ENCODE measurements around the gene SPRED1. TPM values are rescaled to one million over a fixed set of nuclear protein-coding genes. Genes with fewer than 3 reads are reported as not detected.

The SPRED1 gene
- total and polyA plus RNA-seq, 2 experiments from 2014 or later, result 8.2 to 23.2 TPM

DNA sequence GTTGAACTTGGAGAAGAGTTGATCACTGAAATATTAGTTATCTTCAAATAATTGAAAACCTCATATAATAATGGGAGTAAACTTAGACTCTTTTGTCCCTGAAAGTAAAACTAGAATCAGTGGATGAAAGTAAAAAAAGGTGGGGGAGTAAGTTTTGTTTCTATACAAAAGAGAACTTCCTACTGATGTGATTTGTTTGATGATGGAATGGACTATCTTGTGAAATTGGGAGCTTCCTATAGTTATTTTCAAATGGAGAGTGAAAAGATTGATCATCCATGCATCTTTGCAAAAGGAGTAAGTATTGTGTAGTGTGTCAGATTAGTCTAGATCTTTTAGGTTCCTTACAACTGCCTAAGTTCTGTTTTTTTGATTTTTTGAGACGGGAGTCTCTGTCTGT is 28.4 kb downstream of the SPRED1 start:
- peaks cover 33% of the 10 kb centered on the region for H4K20me1 ChIP-seq (ENCODE audit: insufficient read depth, poor library complexity, severe bottlenecking)
- TF ChIP-seq EZH2 (IDR thresholded peaks at IDR 0.05; ENCODE audit: borderline replicate concordance), result no peak
- TF ChIP-seq, protein P1, sequence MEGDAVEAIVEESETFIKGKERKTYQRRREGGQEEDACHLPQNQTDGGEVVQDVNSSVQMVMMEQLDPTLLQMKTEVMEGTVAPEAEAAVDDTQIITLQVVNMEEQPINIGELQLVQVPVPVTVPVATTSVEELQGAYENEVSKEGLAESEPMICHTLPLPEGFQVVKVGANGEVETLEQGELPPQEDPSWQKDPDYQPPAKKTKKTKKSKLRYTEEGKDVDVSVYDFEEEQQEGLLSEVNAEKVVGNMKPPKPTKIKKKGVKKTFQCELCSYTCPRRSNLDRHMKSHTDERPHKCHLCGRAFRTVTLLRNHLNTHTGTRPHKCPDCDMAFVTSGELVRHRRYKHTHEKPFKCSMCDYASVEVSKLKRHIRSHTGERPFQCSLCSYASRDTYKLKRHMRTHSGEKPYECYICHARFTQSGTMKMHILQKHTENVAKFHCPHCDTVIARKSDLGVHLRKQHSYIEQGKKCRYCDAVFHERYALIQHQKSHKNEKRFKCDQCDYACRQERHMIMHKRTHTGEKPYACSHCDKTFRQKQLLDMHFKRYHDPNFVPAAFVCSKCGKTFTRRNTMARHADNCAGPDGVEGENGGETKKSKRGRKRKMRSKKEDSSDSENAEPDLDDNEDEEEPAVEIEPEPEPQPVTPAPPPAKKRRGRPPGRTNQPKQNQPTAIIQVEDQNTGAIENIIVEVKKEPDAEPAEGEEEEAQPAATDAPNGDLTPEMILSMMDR (IDR thresholded peaks at IDR 0.05; ENCODE audit: poor library complexity), result no peak
- no peak for TF ChIP-seq EZH2phosphoT487 (IDR thresholded peaks at IDR 0.05; ENCODE audit: low read depth, severe bottlenecking, unreplicated experiment)
- H3K4me2 ChIP-seq, result no peak overlapping the region

DNA sequence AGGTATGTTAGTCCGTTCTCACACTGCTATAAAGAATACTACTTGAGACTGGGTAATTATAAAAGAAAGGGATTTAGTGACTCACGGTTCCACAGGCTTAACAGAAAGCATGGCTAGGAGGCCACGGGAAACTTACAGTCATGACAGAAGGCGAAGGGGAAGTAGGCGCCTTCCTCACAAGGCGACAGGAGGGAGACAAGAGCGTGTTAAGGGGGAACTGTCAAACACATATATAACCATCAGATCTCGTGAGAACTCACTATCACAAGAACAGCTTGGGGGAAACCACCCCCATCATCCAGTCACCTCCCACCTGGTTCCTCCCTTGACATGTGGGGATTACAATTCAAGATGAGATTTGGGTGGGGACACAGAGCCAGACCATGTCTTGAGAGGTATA is 30.4 kb downstream of the SPRED1 start:
- H4K20me1 ChIP-seq (ENCODE audit: insufficient read depth, poor library complexity, severe bottlenecking), result peaks cover 25% of the 10 kb centered on the region

More for the DNA sequence above, 28.4 kb downstream of the SPRED1 start:
- H3K79me2 ChIP-seq, result peaks cover 99% of the 10 kb centered on the region
- 56% methylated on average over 1 of the region's 1 CpG for WGBS (ENCODE audit: low lambda C conversion rate, missing lambda C conversion rate)
- H3K27me3 ChIP-seq, result no peaks in the 10 kb centered on the region
- H3K27ac ChIP-seq, result no peak overlapping the region
- H3K9me3 ChIP-seq (ENCODE audit: low read depth), result no peaks in the 10 kb centered on the region
- DNase-seq (ENCODE audit: low spot score), result no peak
- H3K36me3 ChIP-seq (replicated peaks; ENCODE audit: insufficient read depth, low read depth), result no peaks in the 10 kb centered on the region
- no peak overlapping the region for H2AFZ ChIP-seq
- no peaks in the 10 kb centered on the region for H3K9me2 ChIP-seq (replicated peaks; ENCODE audit: insufficient read depth)
- no peaks in the 10 kb centered on the region for H3K4me1 ChIP-seq (ENCODE audit: insufficient read depth)
- no peak overlapping the region for H3K4me3 ChIP-seq

DNA sequence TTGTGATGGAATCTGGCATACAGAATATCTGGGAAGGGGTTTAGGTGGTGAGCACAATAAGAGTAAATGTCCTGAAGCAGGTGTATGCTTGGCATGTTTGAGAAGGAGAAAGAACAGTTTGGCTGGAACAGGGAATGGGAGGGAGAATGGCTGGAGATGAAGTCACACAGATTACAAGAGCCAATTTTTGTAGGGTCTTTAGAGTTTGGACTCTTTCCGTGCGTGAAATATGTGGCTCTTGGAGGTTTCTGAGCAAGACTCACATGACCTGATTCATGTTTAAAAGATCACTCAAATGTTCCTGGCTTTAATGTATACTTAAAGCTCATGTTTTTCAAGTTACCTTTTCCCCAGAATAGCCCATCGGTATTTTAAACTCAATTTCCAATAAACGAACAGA is 32.8 kb downstream of the SPRED1 start:
- H3K36me3 ChIP-seq (replicated peaks; ENCODE audit: insufficient read depth, low read depth), result no peaks in the 10 kb centered on the region
- no peak overlapping the region for H2AFZ ChIP-seq
- no peaks in the 10 kb centered on the region for H3K4me1 ChIP-seq (ENCODE audit: insufficient read depth)
- H3K79me2 ChIP-seq, result peaks cover 98% of the 10 kb centered on the region
- H4K20me1 ChIP-seq (ENCODE audit: insufficient read depth, poor library complexity, severe bottlenecking), result peaks cover 12% of the 10 kb centered on the region
- no peak for DNase-seq (ENCODE audit: low spot score)
- no peak overlapping the region for H3K27ac ChIP-seq
- H3K9me2 ChIP-seq (replicated peaks; ENCODE audit: insufficient read depth), result no peaks in the 10 kb centered on the region
- H3K4me3 ChIP-seq, result no peak overlapping the region
- no peaks in the 10 kb centered on the region for H3K27me3 ChIP-seq
- 96% methylated on average over 4 of the region's 4 CpGs for WGBS (ENCODE audit: low lambda C conversion rate, missing lambda C conversion rate)
- no peaks in the 10 kb centered on the region for H3K9me3 ChIP-seq (ENCODE audit: low read depth)
- H3K4me2 ChIP-seq, result no peak overlapping the region
- TF ChIP-seq, protein P1 (IDR thresholded peaks at IDR 0.05; ENCODE audit: poor library complexity), result no peak
- no peak for TF ChIP-seq EZH2 (IDR thresholded peaks at IDR 0.05; ENCODE audit: borderline replicate concordance)
- no peak for TF ChIP-seq EZH2phosphoT487 (IDR thresholded peaks at IDR 0.05; ENCODE audit: low read depth, severe bottlenecking, unreplicated experiment)

More for the DNA sequence above, 30.4 kb downstream of the SPRED1 start:
- DNase-seq (ENCODE audit: low spot score), result no peak
- H2AFZ ChIP-seq, result no peak overlapping the region
- no peaks in the 10 kb centered on the region for H3K9me2 ChIP-seq (replicated peaks; ENCODE audit: insufficient read depth)
- no peaks in the 10 kb centered on the region for H3K27me3 ChIP-seq
- no peak overlapping the region for H3K4me3 ChIP-seq
- no peak overlapping the region for H3K4me2 ChIP-seq
- TF ChIP-seq EZH2 (IDR thresholded peaks at IDR 0.05; ENCODE audit: borderline replicate concordance) (no peak), EZH2phosphoT487 (IDR thresholded peaks at IDR 0.05; ENCODE audit: low read depth, severe bottlenecking, unreplicated experiment) (no peak)
- TF ChIP-seq, protein P1 (IDR thresholded peaks at IDR 0.05; ENCODE audit: poor library complexity), result no peak
- peaks cover 99% of the 10 kb centered on the region for H3K79me2 ChIP-seq
- WGBS (ENCODE audit: low lambda C conversion rate, missing lambda C conversion rate), result 86% methylated on average over 8 of the region's 8 CpGs
- H3K9me3 ChIP-seq (ENCODE audit: low read depth), result no peaks in the 10 kb centered on the region
- no peak overlapping the region for H3K27ac ChIP-seq
- no peaks in the 10 kb centered on the region for H3K36me3 ChIP-seq (replicated peaks; ENCODE audit: insufficient read depth, low read depth)
- H3K4me1 ChIP-seq (ENCODE audit: insufficient read depth), result no peaks in the 10 kb centered on the region

DNA sequence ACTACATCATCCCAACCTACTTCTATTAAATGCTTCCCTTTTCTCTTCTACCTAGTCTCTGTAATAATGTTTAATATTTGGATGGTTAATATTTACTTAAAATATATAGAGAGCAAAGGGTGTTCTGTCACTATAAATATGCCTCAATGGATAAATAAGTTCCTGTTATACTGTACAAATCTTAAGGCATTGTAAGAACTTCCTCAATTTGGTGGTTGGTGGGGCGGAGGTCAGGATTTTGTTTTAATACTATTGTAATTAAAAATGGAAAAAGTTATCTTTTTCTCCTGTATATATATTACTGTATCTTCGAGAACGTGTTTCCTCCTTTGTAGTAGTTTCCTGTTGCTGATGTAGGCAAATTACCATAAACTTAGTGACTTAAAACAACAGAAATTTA is 41.5 kb downstream of the SPRED1 start:
- peaks cover 5% of the 10 kb centered on the region for H4K20me1 ChIP-seq (ENCODE audit: insufficient read depth, poor library complexity, severe bottlenecking)
- H3K27me3 ChIP-seq, result no peaks in the 10 kb centered on the region
- DNase-seq (ENCODE audit: low spot score), result no peak

More for the DNA sequence above, 41.5 kb downstream of the SPRED1 start:
- H3K4me3 ChIP-seq, result no peak overlapping the region
- TF ChIP-seq, protein P1 (IDR thresholded peaks at IDR 0.05; ENCODE audit: poor library complexity), result no peak
- no peak for TF ChIP-seq EZH2phosphoT487 (IDR thresholded peaks at IDR 0.05; ENCODE audit: low read depth, severe bottlenecking, unreplicated experiment)
- TF ChIP-seq EZH2 (IDR thresholded peaks at IDR 0.05; ENCODE audit: borderline replicate concordance), result no peak
- H3K9me2 ChIP-seq (replicated peaks; ENCODE audit: insufficient read depth), result no peaks in the 10 kb centered on the region
- no peak overlapping the region for H2AFZ ChIP-seq
- 96% methylated on average over 3 of the region's 3 CpGs for WGBS (ENCODE audit: low lambda C conversion rate, missing lambda C conversion rate)
- H3K27ac ChIP-seq, result no peak overlapping the region
- no peaks in the 10 kb centered on the region for H3K9me3 ChIP-seq (ENCODE audit: low read depth)
- H3K36me3 ChIP-seq (replicated peaks; ENCODE audit: insufficient read depth, low read depth), result no peaks in the 10 kb centered on the region
- H3K79me2 ChIP-seq, result peaks cover 92% of the 10 kb centered on the region
- H3K4me2 ChIP-seq, result no peak overlapping the region
- no peaks in the 10 kb centered on the region for H3K4me1 ChIP-seq (ENCODE audit: insufficient read depth)

All from hepatocyte (in vitro differentiated cells).